HT-29 (cell line): Measurements from ENCODE around the gene MRGPRX2. TPM values are rescaled to one million over a fixed set of nuclear protein-coding genes. Genes with fewer than 3 reads are reported as not detected.

Source experiments
- total RNA-seq: library from RNA; depleted of rRNA; stranded (reverse); fragments of >200 nt; shearing (Covaris generic); gene quantifications from 2 replicates; pipeline ENCODE4 v1.2.3, GENCODE V29; 2014; rRNA removed

Gene MRGPRX2
- total RNA-seq, 1 experiment from 2014 or later = not detected

Other genes with a start within 250 kb of the MRGPRX2 start
- not detected in 2 replicates for gene MRGPRX1, start 121.3 kb downstream of the MRGPRX2 start, total RNA-seq
- 12.2 and 16.1 TPM in 2 replicates for gene ZDHHC13, start 56.5 kb upstream of the MRGPRX2 start, total RNA-seq
- gene CSRP3, start 141.3 kb upstream of the MRGPRX2 start, total RNA-seq = not detected in 2 replicates
- 5.3 and 5.9 TPM in 2 replicates for gene E2F8, start 180.2 kb upstream of the MRGPRX2 start, total RNA-seq